Fibroblast of lung (primary cell): ENCODE data around the gene FRAT1.

ENCODE experiments used
- CTCF ChIP-seq, 2 donors: IDR thresholded peaks in 1 of 2; conservative IDR thresholded peaks in 1 of 2; 1 replicate in 1 of 2; 2 replicates in 1 of 2; pipeline ENCODE4 v1.5.1; 2011 to 2012; ENCODE audit warnings: low read length in 2 of 2, control low read depth in 1 of 2, inconsistent platforms in 1 of 2, low read depth in 1 of 2, mild to moderate bottlenecking in 1 of 2
- EZH2 ChIP-seq: IDR thresholded peaks from 2 replicates; pipeline ENCODE4 v1.5.1; 2012; ENCODE audit warnings: low read length, control low read depth, mild to moderate bottlenecking; ENCODE audit errors: missing control alignments

DNA sequence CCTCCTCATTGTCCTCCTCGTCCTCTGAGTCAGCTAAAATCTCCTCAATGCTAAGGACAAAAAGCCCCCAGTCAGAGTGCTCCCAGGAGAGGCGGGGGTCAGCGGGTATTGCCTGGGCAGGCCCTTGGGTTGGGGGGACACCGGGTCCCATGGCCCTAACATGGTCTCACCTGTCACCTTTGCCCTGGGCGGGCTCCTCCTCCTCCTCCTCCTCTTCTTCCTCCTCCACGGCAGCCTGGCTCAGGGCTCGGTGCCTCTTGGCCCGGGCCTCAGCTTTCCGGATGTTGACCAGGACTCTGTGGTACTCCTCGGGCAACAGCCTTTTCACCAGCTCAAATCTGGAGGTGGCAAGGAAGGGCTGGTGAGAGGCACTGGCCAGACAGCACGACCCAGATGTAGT lies 47.5 kb downstream of the FRAT1 start:
- TF ChIP-seq CTCF (conservative IDR thresholded peaks at IDR 0.05 in 1 of 2, IDR thresholded peaks at IDR 0.05 in 1 of 2; ENCODE audit: low read depth in 1 of 2, low read length in 2 of 2) (no peak), EZH2 (no peak)
